Thoracic aorta (tissue), 2 donors: Measurements from ENCODE around the gene VASP. TPM values are rescaled to one million over a fixed set of nuclear protein-coding genes. Genes with fewer than 3 reads are reported as not detected.
A peak's percentile ranks its signal among the peaks of the same experiment; 100 is the strongest.

Experiments used
- ATAC-seq: fragments of 150-250 bp; one replicate; pipeline ENCODE4 v1.8.0; 2017; ENCODE audit warnings: low read depth; ENCODE audit not compliant: insufficient number of reproducible peaks, low FRiP score
- DNase-seq: peaks from one replicate; pipeline ENCODE4 v3.0.0-alpha.2; 2020; ENCODE audit warnings: low spot score
- H3K27ac ChIP-seq, 2 donors: fragments of 200-600 bp; sonication (generic); 1 replicate in 1 of 2; 2 replicates in 1 of 2; pipeline ENCODE4 v1.5.1; 2016; ENCODE audit warnings: mild to moderate bottlenecking in 2 of 2, moderate library complexity in 2 of 2
- H3K27me3 ChIP-seq: fragments of 200-600 bp; sonication (generic); replicated peaks from 2 replicates; pipeline ENCODE4 v1.6.0; 2016; ENCODE audit warnings: mild to moderate bottlenecking; ENCODE audit not compliant: insufficient read depth
- H3K36me3 ChIP-seq: fragments of 200-600 bp; sonication (generic); one replicate; pipeline ENCODE4 v1.5.1; 2016
- H3K4me1 ChIP-seq, 2 donors: fragments of 200-600 bp; sonication (generic); 1 replicate in 1 of 2; 2 replicates in 1 of 2; pipeline versions ENCODE4 v1.5.1 to v1.6.0; 2016; ENCODE audit warnings: low read depth in 2 of 2, mild to moderate bottlenecking in 1 of 2; ENCODE audit not compliant: control insufficient read depth in 1 of 2
- H3K4me3 ChIP-seq: fragments of 200-600 bp; sonication (generic); 2 replicates; pipeline ENCODE4 v1.5.1; 2016; ENCODE audit warnings: mild to moderate bottlenecking
- H3K9me3 ChIP-seq: fragments of 200-600 bp; sonication (generic); 2 replicates; pipeline ENCODE4 v1.5.1; 2016
- total RNA-seq, 2 donors: library from RNA; depleted of rRNA; stranded (reverse); fragments of >200 nt; gene quantifications; one replicate each; pipeline versions ENCODE4 v1.1.0 to v1.2.3, GENCODE V29; 2016
- TF ChIP-seq, protein P1 (sequence below): fragments of 200-600 bp; sonication (generic); IDR thresholded peaks from one replicate; pipeline ENCODE4 v1.5.1; 2019; ENCODE audit warnings: antibody characterized with exemption

The VASP gene
- total RNA-seq, 2 donors from 2014 or later: 208 to 287 TPM

DNA sequence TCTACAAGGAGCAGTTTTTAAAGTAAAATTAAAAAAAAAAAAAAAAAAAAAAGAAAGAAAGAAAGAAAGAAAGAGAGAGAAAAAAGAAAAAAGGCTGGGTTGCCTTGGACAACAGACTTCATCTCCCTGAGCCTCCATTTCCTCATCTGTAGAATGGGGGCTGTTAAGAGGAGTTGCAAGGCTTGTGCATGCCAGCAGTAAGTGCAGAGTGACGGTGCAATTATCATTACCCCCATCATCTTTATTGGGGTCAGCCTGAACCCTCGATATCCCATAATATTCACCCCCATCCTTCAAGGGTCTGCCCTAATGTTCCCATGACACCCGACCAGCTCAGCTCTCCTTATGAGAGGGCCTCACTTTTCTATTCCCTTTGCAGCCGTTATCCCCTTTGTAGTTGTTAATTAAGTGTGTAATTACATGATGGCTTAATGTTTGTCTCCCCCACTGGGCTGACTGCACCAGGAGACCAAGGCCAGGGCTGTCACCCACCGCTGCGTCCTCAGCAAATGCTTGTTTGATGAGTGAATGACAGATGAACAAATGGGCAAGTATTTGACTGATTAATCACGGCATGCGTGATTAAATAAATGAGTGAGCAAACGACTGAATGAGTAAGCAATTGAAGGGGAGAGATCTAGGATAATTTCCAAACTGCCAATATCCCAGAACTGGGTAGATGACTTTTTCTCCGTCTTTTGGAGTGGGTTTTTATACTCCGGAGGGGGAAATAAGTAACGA lies 29.4 kb upstream of the VASP start:
- peak overlapping the region; percentile 72 for H3K4me3 ChIP-seq

DNA sequence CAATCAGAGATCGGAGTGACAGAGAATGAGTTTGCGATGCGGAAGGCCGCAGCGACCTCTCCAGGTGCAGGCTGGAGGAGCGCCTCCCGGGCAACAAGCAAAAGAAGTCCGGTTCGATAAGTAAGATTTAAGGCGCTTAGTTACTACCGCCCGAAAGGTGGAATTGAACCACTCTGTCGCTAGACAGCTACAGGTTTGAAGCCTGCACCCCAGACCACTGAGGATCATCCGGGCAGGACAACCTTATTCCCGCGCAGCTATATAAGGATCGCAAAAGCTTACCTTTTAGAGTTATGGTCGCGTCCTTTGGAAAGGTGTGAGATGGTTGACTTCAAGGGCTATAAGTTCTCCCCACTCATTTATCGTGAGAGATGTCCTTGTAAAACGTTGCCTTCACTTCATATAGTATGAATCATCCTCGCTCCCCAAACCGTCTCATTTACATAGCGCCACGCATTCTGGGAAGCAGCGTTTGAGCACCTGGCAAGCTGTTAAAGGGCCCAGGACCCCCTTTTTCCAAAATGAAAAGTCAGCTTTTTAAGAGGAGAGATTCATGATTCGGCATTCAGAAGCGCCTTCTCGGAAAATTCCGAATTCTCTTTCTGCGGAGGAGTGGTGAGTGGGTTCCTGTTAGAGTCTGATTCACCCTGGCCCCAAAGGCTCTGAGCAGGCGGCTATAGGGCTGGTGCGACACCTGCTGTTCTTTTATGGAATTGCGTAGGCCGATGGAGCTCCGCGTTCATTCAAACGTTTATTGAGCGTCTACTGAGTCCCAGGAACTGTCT lies 28.6 kb upstream of the VASP start:
- peak; percentile 63 for DNase-seq
- H3K27ac ChIP-seq: peak overlapping the region; percentile 95 to 99
- peak overlapping the region; percentile 72 for H3K4me3 ChIP-seq
- peaks cover 0 to 9% of the 10 kb centered on the region in 2 donors for H3K4me1 ChIP-seq
- ATAC-seq: peak; percentile 68
- no peaks in the 10 kb centered on the region for H3K36me3 ChIP-seq
- H3K9me3 ChIP-seq: no peaks in the 10 kb centered on the region
- TF ChIP-seq, protein P1, sequence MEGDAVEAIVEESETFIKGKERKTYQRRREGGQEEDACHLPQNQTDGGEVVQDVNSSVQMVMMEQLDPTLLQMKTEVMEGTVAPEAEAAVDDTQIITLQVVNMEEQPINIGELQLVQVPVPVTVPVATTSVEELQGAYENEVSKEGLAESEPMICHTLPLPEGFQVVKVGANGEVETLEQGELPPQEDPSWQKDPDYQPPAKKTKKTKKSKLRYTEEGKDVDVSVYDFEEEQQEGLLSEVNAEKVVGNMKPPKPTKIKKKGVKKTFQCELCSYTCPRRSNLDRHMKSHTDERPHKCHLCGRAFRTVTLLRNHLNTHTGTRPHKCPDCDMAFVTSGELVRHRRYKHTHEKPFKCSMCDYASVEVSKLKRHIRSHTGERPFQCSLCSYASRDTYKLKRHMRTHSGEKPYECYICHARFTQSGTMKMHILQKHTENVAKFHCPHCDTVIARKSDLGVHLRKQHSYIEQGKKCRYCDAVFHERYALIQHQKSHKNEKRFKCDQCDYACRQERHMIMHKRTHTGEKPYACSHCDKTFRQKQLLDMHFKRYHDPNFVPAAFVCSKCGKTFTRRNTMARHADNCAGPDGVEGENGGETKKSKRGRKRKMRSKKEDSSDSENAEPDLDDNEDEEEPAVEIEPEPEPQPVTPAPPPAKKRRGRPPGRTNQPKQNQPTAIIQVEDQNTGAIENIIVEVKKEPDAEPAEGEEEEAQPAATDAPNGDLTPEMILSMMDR: peak; percentile 97
- no peaks in the 10 kb centered on the region for H3K27me3 ChIP-seq

More for the DNA sequence above, 29.4 kb upstream of the VASP start:
- Histone ChIP-seq H3K27ac (peak overlapping the region; percentile 95 to 99), H3K27me3 (no peaks in the 10 kb centered on the region), H3K36me3 (no peaks in the 10 kb centered on the region), H3K9me3 (no peaks in the 10 kb centered on the region), H3K4me1 (peaks cover 0 to 9% of the 10 kb centered on the region in 2 donors)
- peak; percentile 17 for ATAC-seq
- DNase-seq: no peak
- TF ChIP-seq, protein P1: no peak

GRCh38 chr19:45483033-45483432 lies 24.2 kb upstream of the VASP start:
- no peaks in the 10 kb centered on the region for H3K9me3 ChIP-seq
- peaks cover 0 to under 1% of the 10 kb centered on the region in 2 donors for H3K4me1 ChIP-seq
- H3K27ac ChIP-seq: no peak overlapping the region
- no peak for ATAC-seq
- TF ChIP-seq, protein P1: no peak
- no peaks in the 10 kb centered on the region for H3K36me3 ChIP-seq
- no peaks in the 10 kb centered on the region for H3K27me3 ChIP-seq
- DNase-seq: no peak
- no peak overlapping the region for H3K4me3 ChIP-seq

DNA sequence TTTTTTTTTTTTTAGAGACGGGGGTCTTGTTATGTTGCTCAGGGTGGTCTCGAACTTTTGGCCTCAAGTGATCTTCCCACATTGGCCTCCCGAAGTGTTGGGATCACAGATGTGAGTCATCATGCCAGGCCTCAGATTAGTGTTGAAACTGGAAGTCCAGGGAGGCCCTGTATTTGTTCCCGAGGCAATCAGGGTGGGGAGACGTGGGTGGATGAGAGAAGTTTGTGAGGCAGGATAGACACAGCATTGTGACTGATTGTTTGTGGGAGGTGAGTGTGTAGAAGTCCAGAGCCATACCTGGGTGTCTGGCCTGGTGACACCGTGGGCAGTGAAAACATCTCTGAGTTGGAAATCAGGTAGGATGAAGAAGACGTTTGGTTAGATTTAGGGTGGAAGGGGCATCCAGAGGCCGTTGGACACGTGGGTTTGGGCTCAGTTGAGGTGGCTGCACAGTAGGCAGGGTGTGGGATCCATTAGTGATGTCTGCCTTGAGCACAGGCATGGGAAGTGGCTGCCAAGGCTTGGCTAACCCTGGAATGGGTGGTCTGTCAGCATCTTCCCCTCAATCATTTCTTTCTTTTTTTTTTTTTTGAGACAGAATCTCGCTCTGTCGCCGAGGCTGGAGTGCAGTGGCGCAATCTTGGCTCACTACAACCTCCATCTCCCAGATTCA lies 22.9 kb upstream of the VASP start:
- ATAC-seq (no peak), DNase-seq (no peak)
- no peaks in the 10 kb centered on the region for H3K36me3 ChIP-seq
- H3K4me1 ChIP-seq: no peaks in the 10 kb centered on the region
- TF ChIP-seq, protein P1: no peak
- H3K4me3 ChIP-seq: no peak overlapping the region
- no peaks in the 10 kb centered on the region for H3K9me3 ChIP-seq
- no peak overlapping the region for H3K27ac ChIP-seq
- H3K27me3 ChIP-seq: no peaks in the 10 kb centered on the region
